ENCODE results near the gene ACTL10. TPM values are rescaled to one million over a fixed set of nuclear protein-coding genes. Genes with fewer than 3 reads are reported as not detected.

ACTL10 gene
- total RNA-seq, 1 donor from 2014 or later, result 1.1 TPM

DNA sequence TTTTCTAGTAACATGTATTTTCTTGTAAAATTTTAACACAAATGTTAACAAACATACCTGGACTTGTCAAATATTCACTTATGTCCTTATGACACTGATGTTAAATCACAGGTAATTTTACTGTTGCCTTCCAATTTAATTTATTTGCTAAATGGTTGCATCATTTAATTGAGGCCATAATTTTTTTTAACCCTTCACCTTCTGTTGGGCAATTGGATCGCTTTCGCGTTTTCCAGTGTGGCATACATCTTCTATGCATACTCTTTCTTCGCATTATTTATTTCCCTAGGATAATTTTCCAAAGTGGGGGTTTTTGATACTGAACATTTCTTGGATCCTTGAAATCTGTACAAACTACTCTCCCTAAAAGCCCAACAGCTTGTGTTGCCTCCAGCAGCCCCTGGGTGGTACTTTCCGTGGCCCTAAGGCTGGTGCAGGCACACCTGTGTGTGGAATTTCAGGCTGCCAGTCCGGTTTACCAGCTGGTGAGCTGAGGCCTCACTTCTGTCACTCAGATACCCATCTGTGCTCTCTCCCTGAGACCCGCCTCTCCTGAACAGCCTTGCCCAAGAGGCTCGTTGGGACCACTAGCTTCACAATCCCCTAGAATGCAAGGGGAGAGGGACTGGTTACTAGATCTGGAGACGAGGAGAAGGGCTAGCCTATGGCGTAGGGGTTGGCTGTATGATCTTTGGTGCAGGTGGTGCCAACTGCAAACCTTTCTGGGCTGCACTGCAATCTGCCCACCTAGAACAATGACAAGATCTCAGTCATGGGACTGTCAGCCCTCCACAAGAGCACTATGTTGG, 15.8 kb upstream of the ACTL10 start:
- TF ChIP-seq EZH2 (IDR thresholded peaks at IDR 0.05; ENCODE audit: insufficient read depth, low read length), result no peak
- no peak for TF ChIP-seq CTCF (IDR thresholded peaks at IDR 0.05; ENCODE audit: insufficient read depth, low read depth, low read length)
- Mint-ChIP-seq H3K9me3 (ENCODE audit: unreplicated experiment) (no peaks in the 10 kb centered on the region), H3K36me3 (ENCODE audit: low read depth, unreplicated experiment) (peaks cover 3% of the 10 kb centered on the region), H3K4me3 (ENCODE audit: unreplicated experiment) (no peak overlapping the region), H3K27ac (ENCODE audit: unreplicated experiment) (no peak overlapping the region), H3K4me1 (ENCODE audit: low read depth, unreplicated experiment) (peaks cover 5% of the 10 kb centered on the region), H3K27me3 (ENCODE audit: low read depth, unreplicated experiment) (peaks cover 3% of the 10 kb centered on the region)
- Histone ChIP-seq H3K36me3 (ENCODE audit: insufficient read depth, low read length) (no peaks in the 10 kb centered on the region), H3K27me3 (ENCODE audit: insufficient read depth, low read length) (peaks cover 2% of the 10 kb centered on the region), H3K79me2 (ENCODE audit: insufficient read depth, low read length) (no peaks in the 10 kb centered on the region), H3K9ac (ENCODE audit: low read length) (no peak overlapping the region), H3K4me3 (ENCODE audit: insufficient read depth, low read depth, low read length) (no peak overlapping the region), H2AFZ (ENCODE audit: low read depth, low read length) (no peak overlapping the region), H3K9me3 (ENCODE audit: insufficient read depth, low read depth, low read length) (no peaks in the 10 kb centered on the region), H4K20me1 (ENCODE audit: insufficient read depth, low read length) (peaks cover 41% of the 10 kb centered on the region), H3K4me2 (ENCODE audit: low read length) (no peak overlapping the region), H3K27ac (ENCODE audit: low read depth, low read length) (no peak overlapping the region), H3K4me1 (ENCODE audit: insufficient read depth, low read length) (peaks cover 21% of the 10 kb centered on the region)
- FAIRE-seq, result no peak
- DNase-seq (ENCODE audit: low read depth), result no peak

DNA sequence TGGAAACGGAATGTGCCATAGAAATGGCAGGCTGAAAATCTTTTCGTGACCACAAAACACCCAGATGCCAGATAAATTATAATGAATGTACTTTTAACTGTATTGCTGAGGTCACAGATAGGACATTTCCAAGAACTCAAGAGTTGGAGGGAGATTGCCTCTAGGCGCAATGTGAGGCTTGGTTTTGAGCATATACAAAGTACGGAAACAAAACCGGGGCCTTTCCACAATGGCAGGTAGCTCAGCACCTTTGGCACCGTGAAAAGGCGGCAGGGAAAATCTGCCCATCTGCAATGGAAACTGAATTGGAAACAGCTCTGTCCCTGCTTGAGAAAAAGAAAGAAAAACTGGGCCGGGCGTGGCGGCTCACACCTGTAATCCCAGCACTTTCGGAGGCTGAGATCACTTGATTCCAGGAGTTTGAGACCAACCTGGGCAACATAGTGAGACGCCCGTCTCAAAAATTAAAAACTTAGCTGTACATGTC, 15.1 kb upstream of the ACTL10 start:
- FAIRE-seq, result no peak
- H3K36me3 Mint-ChIP-seq (ENCODE audit: low read depth, unreplicated experiment), result no peaks in the 10 kb centered on the region

More for the DNA sequence above, 15.1 kb upstream of the ACTL10 start:
- H3K9ac ChIP-seq (ENCODE audit: low read length), result no peak overlapping the region
- no peak overlapping the region for H2AFZ ChIP-seq (ENCODE audit: low read depth, low read length)
- H3K9me3 Mint-ChIP-seq (ENCODE audit: unreplicated experiment), result no peaks in the 10 kb centered on the region
- DNase-seq (ENCODE audit: low read depth), result no peak
- H3K27me3 ChIP-seq (ENCODE audit: insufficient read depth, low read length), result peaks cover 2% of the 10 kb centered on the region
- H4K20me1 ChIP-seq (ENCODE audit: insufficient read depth, low read length), result peaks cover 37% of the 10 kb centered on the region
- no peak overlapping the region for H3K4me2 ChIP-seq (ENCODE audit: low read length)
- H3K9me3 ChIP-seq (ENCODE audit: insufficient read depth, low read depth, low read length), result no peaks in the 10 kb centered on the region
- H3K4me1 Mint-ChIP-seq (ENCODE audit: low read depth, unreplicated experiment), result peaks cover 5% of the 10 kb centered on the region
- H3K4me3 ChIP-seq (ENCODE audit: insufficient read depth, low read depth, low read length), result no peak overlapping the region
- no peaks in the 10 kb centered on the region for H3K79me2 ChIP-seq (ENCODE audit: insufficient read depth, low read length)
- H3K36me3 ChIP-seq (ENCODE audit: insufficient read depth, low read length), result no peaks in the 10 kb centered on the region
- H3K4me1 ChIP-seq (ENCODE audit: insufficient read depth, low read length), result peaks cover 21% of the 10 kb centered on the region
- TF ChIP-seq EZH2 (IDR thresholded peaks at IDR 0.05; ENCODE audit: insufficient read depth, low read length), result no peak
- no peak for TF ChIP-seq CTCF (IDR thresholded peaks at IDR 0.05; ENCODE audit: insufficient read depth, low read depth, low read length)
- no peak overlapping the region for H3K27ac ChIP-seq (ENCODE audit: low read depth, low read length)
- no peak overlapping the region for H3K4me3 Mint-ChIP-seq (ENCODE audit: unreplicated experiment)
- peaks cover 3% of the 10 kb centered on the region for H3K27me3 Mint-ChIP-seq (ENCODE audit: low read depth, unreplicated experiment)
- H3K27ac Mint-ChIP-seq (ENCODE audit: unreplicated experiment), result no peak overlapping the region

Data from astrocyte (in vitro differentiated cells and primary cell).